ENCODE results near the gene PLXNA1.

PLXNA1 gene

DNA sequence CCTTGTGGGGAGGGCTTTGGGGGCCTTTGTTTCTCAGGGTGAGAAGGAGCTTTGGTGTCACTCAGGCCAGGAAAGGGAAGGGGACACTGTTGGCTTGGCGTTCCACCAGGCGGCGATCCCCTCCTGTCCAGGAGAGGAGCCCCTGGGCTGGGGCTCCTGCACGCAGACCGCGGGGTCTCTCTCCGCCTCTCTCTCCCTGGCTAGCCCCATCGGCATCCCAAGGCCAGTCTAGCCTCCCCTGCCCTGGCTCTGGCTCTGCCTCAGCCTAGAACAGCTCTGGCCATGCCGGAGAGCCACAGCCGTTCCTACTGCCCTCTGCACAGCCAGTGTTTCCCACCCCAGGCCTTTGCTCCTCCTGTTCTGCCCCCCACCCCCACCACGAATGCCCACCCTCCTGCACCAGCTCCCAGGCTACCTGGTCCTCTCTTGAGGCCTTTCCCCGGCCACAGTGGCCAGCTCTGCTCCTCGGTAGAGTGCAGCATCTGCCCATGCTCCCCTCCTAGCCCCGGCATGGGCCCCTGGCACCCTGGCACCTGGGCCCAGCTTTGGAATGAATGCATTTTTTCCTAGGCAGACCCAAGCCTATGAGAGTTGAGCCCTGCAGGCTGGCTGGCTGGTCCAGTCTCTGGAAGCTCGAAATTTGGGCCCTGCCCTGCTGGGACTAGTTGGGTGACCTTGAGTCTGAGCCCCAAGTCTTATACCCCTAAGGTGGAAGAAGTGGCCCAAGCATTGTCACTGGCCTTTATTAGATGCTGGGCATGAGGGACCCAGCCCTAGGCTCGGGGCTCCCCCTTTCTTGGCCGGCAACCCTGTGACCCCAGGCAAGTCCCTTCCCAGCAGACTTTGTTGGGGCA, 2.4 kb downstream of the PLXNA1 start:
- Histone ChIP-seq H2AFZ (ENCODE audit: low read depth, low read length, severe bottlenecking) (no peak overlapping the region), H3F3A (ENCODE audit: insufficient read depth) (no peaks in the 10 kb centered on the region), H3K27me3 (ENCODE audit: low read length) (no peaks in the 10 kb centered on the region), H3K36me3 (ENCODE audit: low read length) (no peaks in the 10 kb centered on the region), H3K9me2 (replicated peaks; ENCODE audit: insufficient read depth, low read length) (no peaks in the 10 kb centered on the region), H3K9ac (ENCODE audit: low read length) (no peak overlapping the region), H3K79me2 (ENCODE audit: insufficient read depth, low read length) (no peaks in the 10 kb centered on the region), H3K4me3 (ENCODE audit: insufficient read depth, low read length, poor library complexity, severe bottlenecking) (no peak overlapping the region), H3K4me2 (ENCODE audit: low read depth, low read length, poor library complexity, severe bottlenecking) (no peak overlapping the region), H4K20me1 (ENCODE audit: low read depth, low read length) (no peaks in the 10 kb centered on the region), H3K9me3 (ENCODE audit: insufficient read depth, low read length) (no peaks in the 10 kb centered on the region), H3K27ac (ENCODE audit: low read depth, low read length) (no peak overlapping the region)
- TF ChIP-seq, protein P1, sequence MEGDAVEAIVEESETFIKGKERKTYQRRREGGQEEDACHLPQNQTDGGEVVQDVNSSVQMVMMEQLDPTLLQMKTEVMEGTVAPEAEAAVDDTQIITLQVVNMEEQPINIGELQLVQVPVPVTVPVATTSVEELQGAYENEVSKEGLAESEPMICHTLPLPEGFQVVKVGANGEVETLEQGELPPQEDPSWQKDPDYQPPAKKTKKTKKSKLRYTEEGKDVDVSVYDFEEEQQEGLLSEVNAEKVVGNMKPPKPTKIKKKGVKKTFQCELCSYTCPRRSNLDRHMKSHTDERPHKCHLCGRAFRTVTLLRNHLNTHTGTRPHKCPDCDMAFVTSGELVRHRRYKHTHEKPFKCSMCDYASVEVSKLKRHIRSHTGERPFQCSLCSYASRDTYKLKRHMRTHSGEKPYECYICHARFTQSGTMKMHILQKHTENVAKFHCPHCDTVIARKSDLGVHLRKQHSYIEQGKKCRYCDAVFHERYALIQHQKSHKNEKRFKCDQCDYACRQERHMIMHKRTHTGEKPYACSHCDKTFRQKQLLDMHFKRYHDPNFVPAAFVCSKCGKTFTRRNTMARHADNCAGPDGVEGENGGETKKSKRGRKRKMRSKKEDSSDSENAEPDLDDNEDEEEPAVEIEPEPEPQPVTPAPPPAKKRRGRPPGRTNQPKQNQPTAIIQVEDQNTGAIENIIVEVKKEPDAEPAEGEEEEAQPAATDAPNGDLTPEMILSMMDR (IDR thresholded peaks at IDR 0.05; ENCODE audit: insufficient read depth, low read length, poor library complexity, severe bottlenecking): no peak
- no peak for TF ChIP-seq EZH2phosphoT487 (conservative IDR thresholded peaks at IDR 0.05; ENCODE audit: low read length)

DNA sequence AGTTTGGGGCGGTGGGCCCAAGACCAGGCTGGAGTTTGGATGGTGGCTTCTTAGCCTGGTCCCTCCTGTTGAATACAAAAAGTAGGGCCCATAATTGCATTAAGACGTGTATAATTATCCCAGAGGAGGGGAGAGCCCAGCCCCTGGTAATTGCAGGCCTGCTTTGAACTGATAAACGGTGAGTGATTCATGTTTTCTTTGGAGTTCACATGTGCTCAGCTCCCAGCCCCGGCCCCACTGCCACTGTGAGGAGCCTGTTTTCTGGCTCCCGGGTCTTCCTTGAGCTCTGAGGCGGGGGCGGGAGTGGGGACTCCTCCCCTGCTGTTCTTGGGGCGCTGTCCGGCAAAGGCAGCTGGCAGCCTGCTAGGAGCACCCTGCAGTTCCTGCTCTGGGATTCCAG, 3.1 kb downstream of the PLXNA1 start:
- Histone ChIP-seq H3K9me3 (ENCODE audit: insufficient read depth, low read length) (no peaks in the 10 kb centered on the region), H3K27me3 (ENCODE audit: low read length) (no peaks in the 10 kb centered on the region), H3K79me2 (ENCODE audit: insufficient read depth, low read length) (no peaks in the 10 kb centered on the region), H3K36me3 (ENCODE audit: low read length) (no peaks in the 10 kb centered on the region), H3K9ac (ENCODE audit: low read length) (no peak overlapping the region), H2AFZ (ENCODE audit: low read depth, low read length, severe bottlenecking) (no peak overlapping the region), H3K4me2 (ENCODE audit: low read depth, low read length, poor library complexity, severe bottlenecking) (no peak overlapping the region), H3K9me2 (replicated peaks; ENCODE audit: insufficient read depth, low read length) (no peaks in the 10 kb centered on the region), H4K20me1 (ENCODE audit: low read depth, low read length) (no peaks in the 10 kb centered on the region), H3F3A (ENCODE audit: insufficient read depth) (no peaks in the 10 kb centered on the region), H3K4me3 (ENCODE audit: insufficient read depth, low read length, poor library complexity, severe bottlenecking) (no peak overlapping the region), H3K27ac (ENCODE audit: low read depth, low read length) (no peak overlapping the region)
- no peak for TF ChIP-seq EZH2phosphoT487 (conservative IDR thresholded peaks at IDR 0.05; ENCODE audit: low read length)

DNA sequence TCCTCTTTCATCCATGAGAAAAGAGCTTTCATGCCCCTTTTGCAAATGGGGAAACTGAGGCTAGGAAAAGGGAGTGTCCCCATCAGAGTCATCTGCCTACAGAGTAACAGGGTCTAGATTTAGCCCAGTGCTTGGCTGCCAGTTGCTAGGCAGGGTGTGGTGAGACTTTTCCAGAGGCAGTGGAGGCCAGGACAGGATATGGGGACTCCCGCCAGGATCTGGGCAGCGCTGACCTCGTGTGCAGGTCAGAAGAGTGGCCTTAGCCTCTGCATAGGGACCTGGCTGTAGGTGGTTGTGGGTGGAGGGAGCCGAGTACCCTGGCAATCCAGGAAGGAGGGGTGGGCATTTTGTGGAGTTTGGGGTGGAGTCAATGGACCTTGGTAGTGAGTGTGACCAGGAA, 4.2 kb downstream of the PLXNA1 start:
- Histone ChIP-seq H3K27ac (ENCODE audit: low read depth, low read length) (no peak overlapping the region), H3K9me3 (ENCODE audit: insufficient read depth, low read length) (no peaks in the 10 kb centered on the region), H3K4me2 (ENCODE audit: low read depth, low read length, poor library complexity, severe bottlenecking) (no peak overlapping the region), H3K4me3 (ENCODE audit: insufficient read depth, low read length, poor library complexity, severe bottlenecking) (no peak overlapping the region), H4K20me1 (ENCODE audit: low read depth, low read length) (no peaks in the 10 kb centered on the region), H3K27me3 (ENCODE audit: low read length) (no peaks in the 10 kb centered on the region), H3K9me2 (replicated peaks; ENCODE audit: insufficient read depth, low read length) (no peaks in the 10 kb centered on the region), H3F3A (ENCODE audit: insufficient read depth) (no peaks in the 10 kb centered on the region), H3K9ac (ENCODE audit: low read length) (no peak overlapping the region), H2AFZ (ENCODE audit: low read depth, low read length, severe bottlenecking) (no peak overlapping the region), H3K79me2 (ENCODE audit: insufficient read depth, low read length) (no peaks in the 10 kb centered on the region), H3K36me3 (ENCODE audit: low read length) (no peaks in the 10 kb centered on the region)
- TF ChIP-seq, protein P1 (IDR thresholded peaks at IDR 0.05; ENCODE audit: insufficient read depth, low read length, poor library complexity, severe bottlenecking): no peak
- no peak for TF ChIP-seq EZH2phosphoT487 (conservative IDR thresholded peaks at IDR 0.05; ENCODE audit: low read length)

DNA sequence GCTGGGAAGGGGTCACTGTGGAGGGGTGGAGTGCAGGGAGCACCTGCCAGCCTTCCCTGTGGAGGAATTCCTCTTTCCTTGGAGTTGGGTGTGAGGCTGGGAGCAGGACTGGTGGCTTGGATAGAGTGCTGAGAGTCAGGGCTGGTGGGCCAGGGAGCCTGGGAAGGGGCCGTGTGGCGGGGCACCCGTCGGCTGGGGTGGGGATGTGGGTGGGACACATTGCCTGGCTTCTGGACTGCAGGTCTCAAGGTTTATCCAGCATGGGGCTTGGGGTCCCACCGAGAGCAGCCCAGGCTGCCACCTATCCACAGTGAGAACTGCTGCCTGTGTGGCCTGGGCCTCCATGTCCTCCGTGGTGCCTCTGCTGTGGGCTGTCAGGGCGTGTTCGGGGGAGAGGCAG, 4.7 kb downstream of the PLXNA1 start:
- Histone ChIP-seq H3K36me3 (ENCODE audit: low read length) (no peaks in the 10 kb centered on the region), H3K4me3 (ENCODE audit: insufficient read depth, low read length, poor library complexity, severe bottlenecking) (no peak overlapping the region), H3K4me2 (ENCODE audit: low read depth, low read length, poor library complexity, severe bottlenecking) (no peak overlapping the region), H2AFZ (ENCODE audit: low read depth, low read length, severe bottlenecking) (no peak overlapping the region), H3K9ac (ENCODE audit: low read length) (no peak overlapping the region), H3F3A (ENCODE audit: insufficient read depth) (no peaks in the 10 kb centered on the region), H3K79me2 (ENCODE audit: insufficient read depth, low read length) (no peaks in the 10 kb centered on the region), H4K20me1 (ENCODE audit: low read depth, low read length) (no peaks in the 10 kb centered on the region), H3K27me3 (ENCODE audit: low read length) (no peaks in the 10 kb centered on the region), H3K9me3 (ENCODE audit: insufficient read depth, low read length) (no peaks in the 10 kb centered on the region), H3K27ac (ENCODE audit: low read depth, low read length) (no peak overlapping the region), H3K9me2 (replicated peaks; ENCODE audit: insufficient read depth, low read length) (no peaks in the 10 kb centered on the region)
- TF ChIP-seq EZH2phosphoT487 (conservative IDR thresholded peaks at IDR 0.05; ENCODE audit: low read length): no peak
- TF ChIP-seq, protein P1 (IDR thresholded peaks at IDR 0.05; ENCODE audit: insufficient read depth, low read length, poor library complexity, severe bottlenecking): no peak

All from SU-DHL-6 (cell line).